ENCODE results near the gene POLR3GL. TPM values are rescaled to one million over a fixed set of nuclear protein-coding genes. Genes with fewer than 3 reads are reported as not detected.

Gene POLR3GL
- total and polyA plus RNA-seq, 2 experiments from 2014 or later, result 43.4 to 65.1 TPM

GRCh38 chr1:145977016-145977415, 12.5 kb downstream of the POLR3GL start:
- DNase-seq (ENCODE audit: low read depth in 1 of 2, low spot score in 1 of 2), result no peak
- Histone ChIP-seq H3K36me3 (no peaks in the 10 kb centered on the region), H3K27ac (no peak overlapping the region), H3K27me3 (no peaks in the 10 kb centered on the region), H3K9me3 (ENCODE audit: low read depth) (no peaks in the 10 kb centered on the region), H3K4me1 (ENCODE audit: low read depth) (peaks cover 37% of the 10 kb centered on the region), H3K4me3 (no peak overlapping the region)
- no peak for TF ChIP-seq CTCF (IDR thresholded peaks at IDR 0.05; ENCODE audit: low read depth, low read length)

GRCh38 chr1:145977486-145978470, 13.3 kb downstream of the POLR3GL start:
- TF ChIP-seq CTCF (IDR thresholded peaks at IDR 0.05; ENCODE audit: low read depth, low read length), result peak; percentile 84
- H3K9me3 ChIP-seq (ENCODE audit: low read depth), result no peaks in the 10 kb centered on the region
- H3K4me3 ChIP-seq, result no peak overlapping the region
- no peaks in the 10 kb centered on the region for H3K36me3 ChIP-seq
- DNase-seq (ENCODE audit: low read depth in 1 of 2, low spot score in 1 of 2), result peak; percentile 83 to 89
- no peaks in the 10 kb centered on the region for H3K27me3 ChIP-seq
- peak overlapping the region; percentile 94 for H3K27ac ChIP-seq
- H3K4me1 ChIP-seq (ENCODE audit: low read depth), result peaks cover 44% of the 10 kb centered on the region

GRCh38 chr1:145978471-145978853, 14.0 kb downstream of the POLR3GL start:
- no peak for TF ChIP-seq CTCF (IDR thresholded peaks at IDR 0.05; ENCODE audit: low read depth, low read length)
- DNase-seq (ENCODE audit: low read depth in 1 of 2, low spot score in 1 of 2), result no peak
- peak overlapping the region; percentile 0 for H3K4me3 ChIP-seq
- peaks cover 47% of the 10 kb centered on the region for H3K4me1 ChIP-seq (ENCODE audit: low read depth)
- peak overlapping the region; percentile 94 for H3K27ac ChIP-seq
- no peaks in the 10 kb centered on the region for H3K36me3 ChIP-seq
- H3K27me3 ChIP-seq, result no peaks in the 10 kb centered on the region
- no peaks in the 10 kb centered on the region for H3K9me3 ChIP-seq (ENCODE audit: low read depth)

- Histone ChIP-seq H3K27ac (peak overlapping the region; percentile 94), H3K4me1 (ENCODE audit: low read depth) (peaks cover 51% of the 10 kb centered on the region)
- TF ChIP-seq CTCF (IDR thresholded peaks at IDR 0.05; ENCODE audit: low read depth, low read length), result peak; percentile 38
Measured at GRCh38 chr1:145978854-145979745, 14.6 kb downstream of the POLR3GL start.

GRCh38 chr1:145979746-145980456, 15.4 kb downstream of the POLR3GL start:
- H3K9me3 ChIP-seq (ENCODE audit: low read depth), result no peaks in the 10 kb centered on the region
- peak in 1 of 2 donors; percentile 62 for DNase-seq (ENCODE audit: low read depth in 1 of 2, low spot score in 1 of 2)
- no peaks in the 10 kb centered on the region for H3K27me3 ChIP-seq
- H3K4me3 ChIP-seq, result no peak overlapping the region
- H3K36me3 ChIP-seq, result no peaks in the 10 kb centered on the region
- H3K27ac ChIP-seq, result peak overlapping the region; percentile 94
- no peak for TF ChIP-seq CTCF (IDR thresholded peaks at IDR 0.05; ENCODE audit: low read depth, low read length)
- peaks cover 59% of the 10 kb centered on the region for H3K4me1 ChIP-seq (ENCODE audit: low read depth)

More at GRCh38 chr1:145978854-145979745, 14.6 kb downstream of the POLR3GL start:
- Histone ChIP-seq H3K27me3 (no peaks in the 10 kb centered on the region), H3K9me3 (ENCODE audit: low read depth) (no peaks in the 10 kb centered on the region), H3K4me3 (peak overlapping the region; percentile 0), H3K36me3 (no peaks in the 10 kb centered on the region)
- peak; percentile 97 to 100 for DNase-seq (ENCODE audit: low read depth in 1 of 2, low spot score in 1 of 2)

All from cardiac muscle cell (in vitro differentiated cells and primary cell).